ENCODE results near the gene NMBR.

DNA sequence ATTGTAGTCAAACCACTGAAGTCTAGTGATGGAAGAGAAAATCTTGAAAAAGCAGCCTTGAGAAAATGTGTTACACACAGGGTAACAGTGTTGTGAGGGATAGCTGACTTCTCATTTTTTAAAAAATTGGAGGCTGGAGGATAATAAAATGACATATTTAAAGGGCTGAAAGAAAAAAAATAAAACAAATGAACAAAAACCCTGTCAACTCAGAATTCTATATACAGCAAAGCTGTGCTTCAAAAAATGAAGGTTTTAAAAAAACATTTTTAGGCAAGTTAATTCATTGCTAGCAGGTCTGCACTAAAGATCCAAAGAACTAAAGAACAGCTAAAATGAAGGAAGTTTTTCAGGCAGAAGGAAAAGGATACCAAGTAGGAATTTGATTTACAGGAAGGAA lies 31.2 kb upstream of the NMBR start:
- TF ChIP-seq, protein P1, sequence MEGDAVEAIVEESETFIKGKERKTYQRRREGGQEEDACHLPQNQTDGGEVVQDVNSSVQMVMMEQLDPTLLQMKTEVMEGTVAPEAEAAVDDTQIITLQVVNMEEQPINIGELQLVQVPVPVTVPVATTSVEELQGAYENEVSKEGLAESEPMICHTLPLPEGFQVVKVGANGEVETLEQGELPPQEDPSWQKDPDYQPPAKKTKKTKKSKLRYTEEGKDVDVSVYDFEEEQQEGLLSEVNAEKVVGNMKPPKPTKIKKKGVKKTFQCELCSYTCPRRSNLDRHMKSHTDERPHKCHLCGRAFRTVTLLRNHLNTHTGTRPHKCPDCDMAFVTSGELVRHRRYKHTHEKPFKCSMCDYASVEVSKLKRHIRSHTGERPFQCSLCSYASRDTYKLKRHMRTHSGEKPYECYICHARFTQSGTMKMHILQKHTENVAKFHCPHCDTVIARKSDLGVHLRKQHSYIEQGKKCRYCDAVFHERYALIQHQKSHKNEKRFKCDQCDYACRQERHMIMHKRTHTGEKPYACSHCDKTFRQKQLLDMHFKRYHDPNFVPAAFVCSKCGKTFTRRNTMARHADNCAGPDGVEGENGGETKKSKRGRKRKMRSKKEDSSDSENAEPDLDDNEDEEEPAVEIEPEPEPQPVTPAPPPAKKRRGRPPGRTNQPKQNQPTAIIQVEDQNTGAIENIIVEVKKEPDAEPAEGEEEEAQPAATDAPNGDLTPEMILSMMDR (IDR thresholded peaks at IDR 0.05; ENCODE audit: low read length) = no peak
- no peak for TF ChIP-seq EZH2phosphoT487 (IDR thresholded peaks at IDR 0.05; ENCODE audit: low read length)
